Nephron progenitor cell (in vitro differentiated cells): ENCODE results near the gene SPG7.

Experiments used
- DNase-seq: peaks from one replicate; pipeline ENCODE4 v3.0.0; 2021
- H3K27ac Mint-ChIP-seq: 2 replicates; pipeline ENCODE4 v1.8.0; 2021; ENCODE audit warnings: mild to moderate bottlenecking, moderate library complexity, mixed read lengths
- H3K27me3 Mint-ChIP-seq: 2 replicates; pipeline ENCODE4 v1.8.0; 2021; ENCODE audit warnings: mild to moderate bottlenecking, low read depth, mixed read lengths; ENCODE audit not compliant: poor library complexity
- H3K36me3 Mint-ChIP-seq: 2 replicates; pipeline ENCODE4 v1.8.0; 2021; ENCODE audit warnings: low read depth, mixed read lengths
- H3K4me1 Mint-ChIP-seq: 2 replicates; pipeline ENCODE4 v1.8.0; 2021; ENCODE audit warnings: mixed read lengths
- H3K4me3 Mint-ChIP-seq: 2 replicates; pipeline ENCODE4 v1.8.0; 2021; ENCODE audit warnings: mild to moderate bottlenecking, moderate library complexity, mixed read lengths
- H3K9me3 Mint-ChIP-seq: 2 replicates; pipeline ENCODE4 v1.8.0; 2021; ENCODE audit warnings: mild to moderate bottlenecking, moderate library complexity, mixed read lengths
- TF ChIP-seq, protein P1 (sequence below): fragments of 200-600 bp; sonication (generic); IDR thresholded peaks from 2 replicates; pipeline ENCODE4 v1.5.0; 2021; ENCODE audit warnings: antibody characterized with exemption

The SPG7 gene

DNA sequence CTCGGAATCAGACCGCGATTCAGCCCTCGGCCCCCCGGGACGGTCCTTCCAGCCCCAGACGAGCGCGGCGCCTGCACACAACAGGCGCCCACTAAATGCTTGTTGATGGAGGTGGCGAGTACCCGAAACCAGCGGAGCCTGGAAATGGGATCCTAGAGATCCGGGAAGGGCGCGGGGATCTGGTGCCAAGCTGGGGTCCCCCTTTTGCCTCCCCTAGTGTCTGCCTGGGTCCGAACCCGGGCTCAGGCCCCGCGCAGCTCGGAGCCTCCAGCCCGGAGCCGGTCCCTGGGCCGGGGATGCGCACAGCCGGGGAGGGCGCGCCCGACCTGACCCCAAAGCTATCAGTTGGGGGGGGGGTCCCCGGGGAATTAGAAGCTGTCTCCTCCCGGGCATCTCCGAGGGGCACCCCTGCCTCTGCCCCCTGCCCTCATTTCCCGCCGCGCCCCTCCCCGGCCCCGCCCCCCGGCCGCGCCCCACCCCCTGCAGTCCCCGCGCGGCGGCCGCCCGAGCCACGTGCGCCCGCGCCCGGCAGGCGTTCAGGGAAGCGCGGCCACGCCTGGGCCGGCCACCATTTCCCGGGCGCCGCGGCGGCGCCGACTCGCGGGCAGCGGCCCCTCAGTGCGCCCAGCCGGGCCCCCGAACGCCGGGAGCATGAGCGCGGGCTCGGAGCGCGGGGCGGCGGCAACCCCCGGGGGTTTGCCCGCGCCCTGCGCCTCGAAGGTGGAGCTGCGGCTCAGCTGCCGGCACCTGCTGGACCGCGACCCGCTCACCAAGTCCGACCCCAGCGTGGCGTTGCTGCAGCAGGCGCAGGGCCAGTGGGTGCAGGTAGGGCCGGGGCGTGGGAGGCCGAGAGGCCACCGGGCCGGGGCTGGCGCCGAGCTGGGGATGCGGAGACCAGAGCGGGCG, 67.3 kb downstream of the SPG7 start, which contains the start of gene CPNE7:
TSS of gene CPNE7 (plus strand) at position 512 of the 906 bp plus-strand sequence. CDS start at position 652, 140 bp downstream.
- H3K9me3 Mint-ChIP-seq = peaks cover 15% of the 10 kb centered on the region
- peak within 1 kb of the TSS; percentile 50 for H3K4me3 Mint-ChIP-seq
- H3K4me1 Mint-ChIP-seq = peaks cover 26% of the 10 kb centered on the region
- H3K36me3 Mint-ChIP-seq = no peaks in the 10 kb centered on the region
- TF ChIP-seq, protein P1, sequence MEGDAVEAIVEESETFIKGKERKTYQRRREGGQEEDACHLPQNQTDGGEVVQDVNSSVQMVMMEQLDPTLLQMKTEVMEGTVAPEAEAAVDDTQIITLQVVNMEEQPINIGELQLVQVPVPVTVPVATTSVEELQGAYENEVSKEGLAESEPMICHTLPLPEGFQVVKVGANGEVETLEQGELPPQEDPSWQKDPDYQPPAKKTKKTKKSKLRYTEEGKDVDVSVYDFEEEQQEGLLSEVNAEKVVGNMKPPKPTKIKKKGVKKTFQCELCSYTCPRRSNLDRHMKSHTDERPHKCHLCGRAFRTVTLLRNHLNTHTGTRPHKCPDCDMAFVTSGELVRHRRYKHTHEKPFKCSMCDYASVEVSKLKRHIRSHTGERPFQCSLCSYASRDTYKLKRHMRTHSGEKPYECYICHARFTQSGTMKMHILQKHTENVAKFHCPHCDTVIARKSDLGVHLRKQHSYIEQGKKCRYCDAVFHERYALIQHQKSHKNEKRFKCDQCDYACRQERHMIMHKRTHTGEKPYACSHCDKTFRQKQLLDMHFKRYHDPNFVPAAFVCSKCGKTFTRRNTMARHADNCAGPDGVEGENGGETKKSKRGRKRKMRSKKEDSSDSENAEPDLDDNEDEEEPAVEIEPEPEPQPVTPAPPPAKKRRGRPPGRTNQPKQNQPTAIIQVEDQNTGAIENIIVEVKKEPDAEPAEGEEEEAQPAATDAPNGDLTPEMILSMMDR = no peak
- H3K27me3 Mint-ChIP-seq = peaks cover 36% of the 10 kb centered on the region
- no peak within 1 kb of the TSS for H3K27ac Mint-ChIP-seq
- DNase-seq = peak; percentile 55

DNA sequence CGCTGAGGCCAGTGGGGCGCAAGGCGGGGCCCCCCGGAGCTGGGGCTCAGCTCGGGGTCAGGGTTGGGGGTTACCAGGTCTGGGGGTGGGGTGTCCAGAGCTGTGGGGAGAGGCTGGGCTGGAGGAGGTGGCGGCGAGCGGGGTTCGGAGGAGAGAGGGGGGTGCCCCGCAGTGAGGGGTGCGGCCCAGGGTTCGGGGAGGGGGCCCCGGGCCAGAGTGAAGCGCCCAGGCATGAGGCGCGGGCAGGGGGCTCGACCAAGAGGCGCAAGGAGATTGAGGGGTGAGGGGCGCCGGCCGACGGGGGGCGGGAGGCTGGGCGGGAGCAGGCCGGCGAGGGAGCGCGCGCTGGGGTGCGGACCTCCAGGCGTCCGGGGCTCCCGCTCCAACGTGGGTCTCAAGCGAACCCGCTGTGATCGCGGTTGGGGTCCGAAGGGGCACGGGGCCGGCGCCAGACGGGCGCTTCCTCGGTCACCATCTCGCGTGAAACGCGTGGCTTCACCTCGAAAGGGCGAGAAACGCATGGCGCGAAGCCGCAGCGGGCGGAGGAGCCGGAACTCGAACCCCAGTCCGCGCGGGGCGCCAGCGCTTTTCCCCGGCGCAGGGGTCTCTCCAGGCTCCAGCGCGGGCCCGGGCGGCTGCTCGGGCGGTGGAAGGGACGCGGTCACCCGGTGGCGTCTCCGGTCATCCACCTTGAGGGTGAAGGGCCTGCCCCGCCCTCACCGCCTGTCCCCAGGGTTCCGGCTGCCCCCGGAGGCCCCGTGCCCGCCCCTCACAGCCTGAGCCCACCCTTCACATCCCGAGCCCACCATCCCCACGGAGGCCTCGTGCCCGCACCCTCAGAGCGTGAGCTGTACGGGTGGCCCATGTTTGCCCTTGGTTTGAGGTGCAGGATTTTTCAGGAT, 68.2 kb downstream of the SPG7 start:
- H3K27ac Mint-ChIP-seq = no peak overlapping the region
- DNase-seq = no peak
- H3K27me3 Mint-ChIP-seq = peaks cover 36% of the 10 kb centered on the region

GRCh38 chr16:89577055-89577759, 69.0 kb downstream of the SPG7 start:
- Mint-ChIP-seq H3K36me3 (no peaks in the 10 kb centered on the region), H3K4me3 (no peak overlapping the region), H3K27ac (no peak overlapping the region), H3K4me1 (peaks cover 19% of the 10 kb centered on the region), H3K9me3 (peaks cover 15% of the 10 kb centered on the region), H3K27me3 (peaks cover 32% of the 10 kb centered on the region)
- no peak for DNase-seq
- TF ChIP-seq, protein P1 = no peak

More for the DNA sequence above, 68.2 kb downstream of the SPG7 start:
- H3K9me3 Mint-ChIP-seq = peaks cover 15% of the 10 kb centered on the region
- TF ChIP-seq, protein P1 = no peak
- H3K4me1 Mint-ChIP-seq = peaks cover 26% of the 10 kb centered on the region
- H3K4me3 Mint-ChIP-seq = no peak overlapping the region
- H3K36me3 Mint-ChIP-seq = no peaks in the 10 kb centered on the region

DNA sequence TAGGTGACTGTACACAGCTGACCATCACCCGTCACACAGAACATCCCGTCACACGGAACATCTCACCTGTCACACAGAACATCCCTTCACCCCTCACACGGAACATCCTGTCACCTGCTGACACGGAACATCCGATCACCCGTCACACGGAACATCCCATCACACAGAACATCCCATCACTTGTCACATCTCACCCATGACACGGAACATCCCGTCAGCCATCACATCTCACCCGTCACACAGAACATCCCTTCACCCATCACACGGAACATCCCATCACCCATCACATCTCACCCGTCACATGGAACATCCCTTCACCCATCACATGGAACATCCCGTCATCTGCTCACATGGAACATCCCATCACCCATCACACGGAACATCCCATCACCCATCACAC, 71.1 kb downstream of the SPG7 start:
- H3K4me3 Mint-ChIP-seq = no peak overlapping the region
- H3K36me3 Mint-ChIP-seq = no peaks in the 10 kb centered on the region
- H3K27me3 Mint-ChIP-seq = peaks cover 16% of the 10 kb centered on the region
- no peak for DNase-seq
- TF ChIP-seq, protein P1 = no peak
- H3K9me3 Mint-ChIP-seq = peaks cover 15% of the 10 kb centered on the region
- H3K27ac Mint-ChIP-seq = no peak overlapping the region
- no peaks in the 10 kb centered on the region for H3K4me1 Mint-ChIP-seq

DNA sequence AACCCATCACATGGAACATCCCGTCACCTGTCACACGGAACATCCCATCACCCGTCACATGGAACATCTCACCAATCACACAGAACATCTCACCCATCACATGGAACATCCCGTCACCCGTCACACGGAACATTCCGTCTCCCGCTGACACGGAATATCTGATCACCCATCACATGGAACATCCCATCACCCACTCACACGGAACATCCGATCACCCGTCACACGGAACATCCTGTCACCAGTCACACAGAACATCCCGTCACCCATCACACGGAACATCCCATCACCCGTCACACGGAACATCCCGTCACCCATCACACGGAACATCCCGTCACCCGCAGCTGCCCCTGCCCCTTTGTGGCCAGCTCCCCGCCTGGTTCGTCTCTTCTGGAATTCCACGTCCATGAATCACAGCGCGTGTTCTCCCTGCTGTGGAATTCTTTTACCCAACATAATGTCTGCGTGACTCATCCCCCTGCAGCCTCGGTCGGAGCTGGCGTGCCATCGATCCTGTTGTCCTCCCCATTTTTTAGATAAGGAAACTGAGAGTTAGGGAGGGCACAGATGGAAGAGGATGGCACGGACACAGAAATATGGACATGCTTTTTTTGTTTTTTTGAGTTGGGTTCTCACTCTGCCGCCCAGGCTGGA, 73.0 kb downstream of the SPG7 start:
- H3K4me1 Mint-ChIP-seq = no peaks in the 10 kb centered on the region
- TF ChIP-seq, protein P1 = no peak
- no peaks in the 10 kb centered on the region for H3K36me3 Mint-ChIP-seq
- peaks cover 15% of the 10 kb centered on the region for H3K9me3 Mint-ChIP-seq
- no peak overlapping the region for H3K4me3 Mint-ChIP-seq
- H3K27me3 Mint-ChIP-seq = peaks cover 1% of the 10 kb centered on the region
- H3K27ac Mint-ChIP-seq = no peak overlapping the region
- no peak for DNase-seq
